Measurements from ENCODE around the gene RGS9. TPM values are rescaled to one million over a fixed set of nuclear protein-coding genes. Genes with fewer than 3 reads are reported as not detected.
"Not testable (repeated sequence)": the region's sequence is repeated elsewhere in the genome, so short reads cannot be mapped to it uniquely, and the experiment has no call there.

Gene RGS9
- polyA plus RNA-seq, 2 of the 4 experiments (the other 2 are of a cell fraction): 6.9 to 14.3 TPM

- DNase-seq (ENCODE audit: low read depth in 1 of 2, low spot score in 1 of 2) (no peak), ATAC-seq (no peak), FAIRE-seq (no peak)
- Histone ChIP-seq H3K4me2 (no peak overlapping the region), H3K9me3 (no peaks in the 10 kb centered on the region), H3K4me1 (peaks cover 15% of the 10 kb centered on the region), H3K4me3 (no peak overlapping the region), H3K27ac (no peak overlapping the region)
- POLR2A ChIA-PET: no interaction called here
- WGBS (ENCODE audit: missing lambda C conversion rate): 65% methylated on average over 5 of the region's 5 CpGs
- CTCF ChIA-PET: interaction anchor here (1.1 kb wide), 1 partner anchor 12 kb away, joined by 4 read pairs; no protein-coding TSS in a partner anchor
- no peak for TF ChIP-seq NPAS2 (CRISPR knock-in tag; IDR thresholded peaks at IDR 0.05; ENCODE audit: borderline replicate concordance)
- TF ChIP-seq RCOR1 (IDR thresholded peaks at IDR 0.05; ENCODE audit: low read depth, low read length): no peak
- TF ChIP-seq HEYL (CRISPR knock-in tag; IDR thresholded peaks at IDR 0.05): no peak
- TF ChIP-seq MAFK (IDR thresholded peaks at IDR 0.05; ENCODE audit: partially characterized antibody): no peak
Observed at GRCh38 chr17:65176646-65177409, 39.7 kb downstream of the RGS9 start.

GRCh38 chr17:65177901-65178300 is 40.7 kb downstream of the RGS9 start:
- ChIA-PET CTCF (interaction anchor here (0.7 to 1.5 kb wide), 6 partner anchors 13 to 155 kb away, joined by 3 to 7 read pairs (median 5); partner anchors contain the start of gene RGS9), POLR2A (interaction anchor here (1.3 kb wide), 1 partner anchor 55 kb away, joined by 3 read pairs; no protein-coding TSS in a partner anchor)
- H3K27ac ChIP-seq: no peak overlapping the region
- H3K9me3 ChIP-seq: no peaks in the 10 kb centered on the region
- H3K4me2 ChIP-seq: no peak overlapping the region
- no peak for ATAC-seq
- FAIRE-seq: no peak
- no peak for DNase-seq (ENCODE audit: low read depth in 1 of 2, low spot score in 1 of 2)
- no peak overlapping the region for H3K4me3 ChIP-seq
- WGBS (ENCODE audit: missing lambda C conversion rate): 28% methylated on average over 4 of the region's 4 CpGs
- TF ChIP-seq ZFP36 (IDR thresholded peaks at IDR 0.05; ENCODE audit: borderline replicate concordance, partially characterized antibody) (no peak), RARB (CRISPR knock-in tag; IDR thresholded peaks at IDR 0.05) (no peak), MAX (IDR thresholded peaks at IDR 0.05) (no peak), ZSCAN20 (CRISPR knock-in tag; IDR thresholded peaks at IDR 0.05) (no peak)
- H3K4me1 ChIP-seq: peaks cover 10% of the 10 kb centered on the region

GRCh38 chr17:65180276-65180675 is 43.1 kb downstream of the RGS9 start:
- CTCF ChIA-PET: interaction anchor here (0.6 to 4.1 kb wide), 3 partner anchors 17 to 151 kb away, joined by 3 to 25 read pairs (median 3); partner anchors contain the start of gene RGS9
- ATAC-seq; FAIRE-seq; POLR2A ChIA-PET; H3K27ac ChIP-seq; H3K4me3 ChIP-seq; H3K9me3 ChIP-seq; H3K4me2 ChIP-seq; DNase-seq (ENCODE audit: low read depth in 1 of 2, low spot score in 1 of 2): not testable (repeated sequence)
- WGBS (ENCODE audit: missing lambda C conversion rate): 86% methylated on average over 12 of the region's 12 CpGs
- H3K4me1 ChIP-seq: peaks cover 18% of the 10 kb centered on the region

- H3K9me3 ChIP-seq; FAIRE-seq; POLR2A ChIA-PET; DNase-seq (ENCODE audit: low read depth in 1 of 2, low spot score in 1 of 2); H3K4me2 ChIP-seq; H3K27ac ChIP-seq; H3K4me3 ChIP-seq; ATAC-seq: not testable (repeated sequence)
- WGBS (ENCODE audit: missing lambda C conversion rate): 97% methylated on average over 4 of the region's 4 CpGs
- CTCF ChIA-PET: interaction anchor here (1.4 to 4.1 kb wide), 2 partner anchors 44 to 46 kb away, joined by 4 to 25 read pairs; partner anchors contain the start of gene RGS9
- H3K4me1 ChIP-seq: peaks cover 18% of the 10 kb centered on the region
Observed at GRCh38 chr17:65180752-65181236, 43.6 kb downstream of the RGS9 start.

- 85% methylated on average over 9 of the region's 9 CpGs for WGBS (ENCODE audit: missing lambda C conversion rate)
- Histone ChIP-seq H3K9me3 (no peaks in the 10 kb centered on the region), H3K4me1 (peaks cover 18% of the 10 kb centered on the region), H3K4me2 (no peak overlapping the region), H3K27ac (no peak overlapping the region), H3K4me3 (no peak overlapping the region)
- ChIA-PET CTCF (interaction anchor here (0.6 to 4.1 kb wide), 5 partner anchors 8 to 81 kb away, joined by 3 to 25 read pairs (median 4); partner anchors contain the start of gene RGS9), POLR2A (no interaction called here)
- DNase-seq (ENCODE audit: low read depth in 1 of 2, low spot score in 1 of 2): no peak
- FAIRE-seq: no peak
- no peak for ATAC-seq
- TF ChIP-seq HOXB5 (CRISPR knock-in tag; IDR thresholded peaks at IDR 0.05): no peak
- TF ChIP-seq POLR2AphosphoS2 (conservative IDR thresholded peaks at IDR 0.05; ENCODE audit: low read length): no peak
- no peak for TF ChIP-seq ATOH8 (CRISPR knock-in tag; IDR thresholded peaks at IDR 0.05; ENCODE audit: low read depth)
- TF ChIP-seq GATA3 (IDR thresholded peaks at IDR 0.05; ENCODE audit: borderline replicate concordance): no peak
- no peak for TF ChIP-seq RARB (CRISPR knock-in tag; IDR thresholded peaks at IDR 0.05)
- no peak for TF ChIP-seq ESRRA (IDR thresholded peaks at IDR 0.05; ENCODE audit: borderline replicate concordance, low read length)
- TF ChIP-seq PHF8 (IDR thresholded peaks at IDR 0.05; ENCODE audit: borderline replicate concordance, low read depth): no peak
- no peak for TF ChIP-seq HDAC2 (IDR thresholded peaks at IDR 0.05)
- TF ChIP-seq CTCF (IDR thresholded peaks at IDR 0.05): no peak
- TF ChIP-seq MAZ (IDR thresholded peaks at IDR 0.05; ENCODE audit: borderline replicate concordance, low read depth, low read length): no peak
- TF ChIP-seq FOSL2 (IDR thresholded peaks at IDR 0.05): no peak
- no peak for TF ChIP-seq FOSL2 (CRISPR knock-in tag; IDR thresholded peaks at IDR 0.05)
- TF ChIP-seq RAD21 (conservative IDR thresholded peaks at IDR 0.05 in 1 of 2, IDR thresholded peaks at IDR 0.05 in 1 of 2): no peak
- no peak for TF ChIP-seq MAX (IDR thresholded peaks at IDR 0.05)
Observed at GRCh38 chr17:65181237-65182061, 44.3 kb downstream of the RGS9 start.

Data from A549 (cell line).